GM12878 (cell line): ENCODE results near the gene STAB2. TPM values are rescaled to one million over a fixed set of nuclear protein-coding genes. Genes with fewer than 3 reads are reported as not detected.

Source experiments
- ATAC-seq: fragments of 200-7000 bp; cut with Tn5 transposase; 3 replicates; pipeline ENCODE4 v1.9.1; 2020; ENCODE audit warnings: mild to moderate bottlenecking, moderate library complexity
- BruUV-seq: library from RNA; stranded (reverse); fragments of 400-500 nt; replicated peaks from 2 replicates; lab custom pipeline; 2021; lab: Mats Ljungman, UMichigan
- CTCF ChIA-PET: fragments of 300-600 bp; sonication (Branson Sonifier 250); formaldehyde crosslinking; extraction: SDS; loops from one replicate; lab custom pipeline; 2021; ENCODE audit warnings: inconsistent platforms; lab: Yijun Ruan, JAX
- POLR2A ChIA-PET: fragments of 350-600 bp; formaldehyde crosslinking; extraction: SDS; loops from one replicate; lab custom pipeline; 2021; ENCODE audit warnings: inconsistent platforms; lab: Charles Lee
- RAD21 ChIA-PET: fragments of 300-600 bp; sonication (Branson Sonifier 250); formaldehyde crosslinking; loops from one replicate; lab custom pipeline; 2023; ENCODE audit warnings: antibody characterized with exemption; ENCODE audit not compliant: unreplicated experiment; lab: Charles Lee
- SMC1A ChIA-PET: fragments of 300-600 bp; sonication (Branson Sonifier 250); formaldehyde crosslinking; loops from one replicate; lab custom pipeline; 2023; ENCODE audit not compliant: unreplicated experiment, uncharacterized antibody; lab: Charles Lee
- DNase-seq: peaks from one replicate; pipeline ENCODE4 v3.0.0-alpha.2; 2011; ENCODE audit warnings: low read depth, low spot score
- FAIRE-seq: peaks from 3 replicates; lab custom pipeline; 2011; peaks lifted over from hg19 to GRCh38; lab: Jason Lieb, UNC
- H2AFZ ChIP-seq: 2 replicates; pipeline ENCODE4 v1.6.0; 2011; ENCODE audit warnings: low read depth, low read length, control low read depth; ENCODE audit not compliant: control insufficient read depth
- H3K27ac ChIP-seq: 2 replicates; pipeline ENCODE4 v1.5.1; 2011; ENCODE audit warnings: control low read depth; ENCODE audit not compliant: control insufficient read depth, insufficient read depth
- H3K27me3 ChIP-seq, 2 experiments: replicated peaks in 1 of 2; 2 replicates each; pipeline versions ENCODE4 v1.6.0 to v1.6.1; 2011; ENCODE audit warnings: low read length in 1 of 2; ENCODE audit not compliant: control insufficient read depth in 2 of 2, insufficient read depth in 2 of 2
- H3K36me3 ChIP-seq, 2 experiments: 2 replicates each; pipeline ENCODE4 v1.5.1; 2011; ENCODE audit warnings: low read length in 1 of 2; ENCODE audit not compliant: control insufficient read depth in 2 of 2, insufficient read depth in 2 of 2
- H3K4me1 ChIP-seq: 2 replicates; pipeline ENCODE4 v1.6.1; 2011; ENCODE audit warnings: mild to moderate bottlenecking, low read length, moderate library complexity, mixed read lengths; ENCODE audit not compliant: control insufficient read depth, insufficient read depth
- H3K4me2 ChIP-seq: 2 replicates; pipeline ENCODE4 v1.6.0; 2011; ENCODE audit warnings: control low read depth; ENCODE audit not compliant: control insufficient read depth, insufficient read depth
- H3K4me3 ChIP-seq: fragments of 200-600 bp; sonication (generic); 2 replicates; pipeline ENCODE4 v1.5.1; 2016
- H3K79me2 ChIP-seq: 2 replicates; pipeline ENCODE4 v1.6.0; 2011; ENCODE audit warnings: low read length; ENCODE audit not compliant: control insufficient read depth, insufficient read depth
- H3K9ac ChIP-seq: 2 replicates; pipeline ENCODE4 v1.8.0; 2011; ENCODE audit warnings: low read length, control low read depth, mixed read lengths; ENCODE audit not compliant: control insufficient read depth, insufficient read depth
- H3K9me3 ChIP-seq: replicated peaks from 3 replicates; pipeline ENCODE4 v1.5.1; 2011; ENCODE audit warnings: mild to moderate bottlenecking, low read length; ENCODE audit not compliant: control insufficient read depth, insufficient read depth
- H4K20me1 ChIP-seq: 2 replicates; pipeline ENCODE4 v1.6.0; 2011; ENCODE audit not compliant: control insufficient read depth, insufficient read depth
- ATF7 ChIP-seq: fragments of 450-650 bp; IDR thresholded peaks from 2 replicates; pipeline ENCODE4 v1.6.1; 2016; ENCODE audit warnings: low read depth, mild to moderate bottlenecking
- BCLAF1 ChIP-seq: fragments of 450-650 bp; IDR thresholded peaks from 2 replicates; pipeline ENCODE4 v1.6.1; 2017; ENCODE audit warnings: antibody characterized with exemption, mild to moderate bottlenecking, moderate library complexity
- CTCF ChIP-seq, 3 experiments: IDR thresholded peaks in 2 of 3; conservative IDR thresholded peaks in 1 of 3; 2 replicates each; pipeline ENCODE4 v1.5.1; 2011; ENCODE audit warnings: low read depth in 3 of 3, low read length in 3 of 3, mild to moderate bottlenecking in 3 of 3, control low read depth in 2 of 3, moderate library complexity in 2 of 3, inconsistent platforms in 1 of 3, mixed read lengths in 1 of 3; ENCODE audit not compliant: control insufficient read depth in 2 of 3, insufficient read depth in 1 of 3; ENCODE audit errors: extremely low read depth in 1 of 3
- IRF3 ChIP-seq: fragments of 450-650 bp; IDR thresholded peaks from 2 replicates; pipeline ENCODE4 v1.6.1; 2014; ENCODE audit warnings: mild to moderate bottlenecking
- LARP7 ChIP-seq: fragments of 450-650 bp; IDR thresholded peaks from 2 replicates; pipeline ENCODE4 v1.6.1; 2017; ENCODE audit warnings: mild to moderate bottlenecking
- MTA3 ChIP-seq: IDR thresholded peaks from 2 replicates; pipeline ENCODE4 v1.6.1; 2012; ENCODE audit warnings: low read length, inconsistent platforms, borderline replicate concordance
- RBBP5 ChIP-seq: fragments of 200-600 bp; sonication (generic); conservative IDR thresholded peaks from 2 replicates; pipeline ENCODE4 v1.6.1; 2016
- STAT1 ChIP-seq: fragments of 450-650 bp; conservative IDR thresholded peaks from 2 replicates; pipeline ENCODE4 v1.6.1; 2014; ENCODE audit warnings: antibody characterized with exemption, mild to moderate bottlenecking
- WRNIP1 ChIP-seq: IDR thresholded peaks from 2 replicates; pipeline ENCODE4 v1.6.1; 2011; ENCODE audit warnings: low read depth, low read length, improper control_type of control experiment, borderline replicate concordance
- WGBS: methylation state at CpG from one replicate; pipeline ENCODE4 v1.1.6; 2016; ENCODE audit warnings: low lambda C conversion rate; ENCODE audit not compliant: insufficient replicate concordance, insufficient coverage; ENCODE audit errors: missing lambda C conversion rate; 5-methylcytosine and 5-hydroxymethylcytosine counted together
- in situ Hi-C: fragments of 300-500 bp; cut with MboI; formaldehyde crosslinking; loops from 9 replicates; pipeline ENCODE4 v1.14.3; 2018; ENCODE audit warnings: mixed read lengths
- intact Hi-C: fragments of 100-400 bp; cut with micrococcal nuclease; formaldehyde crosslinking; loops from one replicate; pipeline ENCODE4 v1.14.2; 2022; ENCODE audit not compliant: unreplicated experiment
- polyA plus RNA-seq, 11 experiments: library from polyadenylated mRNA; depleted of rRNA in 4 of 11; unstranded in 6 of 11; stranded (reverse) in 5 of 11; fragments of >200 nt; fragmentation: Nextera tagmentation in 4 of 11; fragmentation: Illumina TruSeq in 1 of 11; extraction: Ambion mirVana in 4 of 11; extraction: Trizol in 1 of 11; gene quantifications; 1 replicate in 1 of 11; 2 replicates in 10 of 11; pipeline versions ENCODE4 v1.2.1 to v1.2.3, GENCODE V29; 2011 to 2016; ENCODE audit warnings: inconsistent platforms in 2 of 11, missing spikeins in 2 of 11, low read depth in 1 of 11
- small RNA-seq: library from RNA; depleted of rRNA; stranded (forward); fragments of <200 nt; gene quantifications from one replicate; pipeline ENCODE3, GENCODE V24; 2014
- total RNA-seq, 4 experiments: library from RNA; depleted of rRNA in 3 of 4; stranded (reverse); fragments of >200 nt in 3 of 4; fragmentation: Illumina TruSeq in 1 of 4; extraction: Trizol in 1 of 4; gene quantifications; 2 replicates each; pipeline versions ENCODE4 v1.2.1 to v1.2.3, GENCODE V29; 2013 to 2021

STAB2 gene
- total and polyA plus RNA-seq, 10 of the 15 experiments (the other 5 are each of a cell fraction or from before 2014, with no cell fraction given) = 0.37 TPM; not detected in 9

- Histone ChIP-seq H3K79me2 (no peaks in the 10 kb centered on the region), H3K9me3 (no peaks in the 10 kb centered on the region), H3K27ac (no peak overlapping the region), H2AFZ (no peak overlapping the region), H3K27me3 (no peaks in the 10 kb centered on the region), H3K4me1 (no peaks in the 10 kb centered on the region), H3K36me3 (peaks cover 0 to 3% of the 10 kb centered on the region in 2 experiments; a peak in 2 of 4 replicates), H3K9ac (no peak overlapping the region), H3K4me3 (no peak overlapping the region), H4K20me1 (no peaks in the 10 kb centered on the region), H3K4me2 (no peak overlapping the region)
- 98% methylated on average over 3 of the region's 3 CpGs for WGBS
- intact Hi-C loops (no loop called here), in situ Hi-C loops (no loop called here)
- no peak for ATAC-seq
- no peak for DNase-seq
- CTCF ChIA-PET = no interaction called here
- RAD21 ChIA-PET = no interaction called here
- TF ChIP-seq STAT1 (no peak), MTA3 (no peak), WRNIP1 (no peak), ATF7 (no peak), BCLAF1 (no peak), LARP7 (no peak), IRF3 (no peak), CTCF (IDR thresholded peaks at IDR 0.05 in 2 of 3, conservative IDR thresholded peaks at IDR 0.05 in 1 of 3; ENCODE audit: control insufficient read depth in 2 of 3, extremely low read depth in 1 of 3, insufficient read depth in 1 of 3, low read depth in 3 of 3, low read length in 3 of 3) (no peak), RBBP5 (no peak)
- FAIRE-seq = no peak
- SMC1A ChIA-PET = interaction anchor here (0.6 to 0.7 kb wide), 2 partner anchors 287 to 298 kb away, joined by 3 read pairs; no protein-coding TSS in a partner anchor
- BruUV-seq = no TSS peak
- POLR2A ChIA-PET = no interaction called here
Measured at GRCh38 chr12:103814436-103814835, 227.4 kb downstream of the STAB2 start.

Small RNA genes within 50 kb of the gene (small RNA-seq; reads per million reads assigned to genes)
- not detected for gene RF00096

Other genes starting within 250 kb of the STAB2 start
- gene C12orf42, start 91.3 kb upstream of the STAB2 start, total RNA-seq (2014; rRNA removed) = 4.0 and 4.1 TPM in 2 replicates
- 2.3 and 2.8 TPM in 2 replicates for gene C12orf42, start 91.3 kb upstream of the STAB2 start, total RNA-seq (2014; rRNA removed; fragmentation: Illumina TruSeq; extraction: Trizol)
- 2.0 and 2.3 TPM in 2 replicates for gene C12orf42, start 91.3 kb upstream of the STAB2 start, total RNA-seq (2021)
- gene C12orf42, start 91.3 kb upstream of the STAB2 start, polyA plus RNA-seq (2011; rRNA removed) = 7.0 and 8.2 TPM in 2 replicates
- 2.6 and 3.4 TPM in 2 replicates for gene C12orf42, start 91.3 kb upstream of the STAB2 start, polyA plus RNA-seq (2014; fragmentation: Illumina TruSeq; extraction: Trizol)
- 1 to 10 TPM; 1.8 to 1.9 TPM for gene C12orf42, start 91.3 kb upstream of the STAB2 start, polyA plus RNA-seq (2014; fragmentation: Nextera tagmentation; extraction: Ambion mirVana)
- 1.8 and 1.9 TPM in 2 replicates for gene C12orf42, start 91.3 kb upstream of the STAB2 start, polyA plus RNA-seq (2014; rRNA removed)
- 1 to 10 TPM; 1.4 to 2.5 TPM for gene C12orf42, start 91.3 kb upstream of the STAB2 start, polyA plus RNA-seq (2016; fragmentation: Nextera tagmentation; extraction: Ambion mirVana)